IPS-NIHi11 (cell line): ENCODE data around the gene TRIM66.
A peak's percentile ranks its signal among the peaks of the same experiment; 100 is the strongest.

ENCODE experiments used
- DNase-seq: peaks from one replicate; pipeline ENCODE4 v3.0.0; 2012; ENCODE audit warnings: mixed read lengths, low spot score

Gene TRIM66, protein sequence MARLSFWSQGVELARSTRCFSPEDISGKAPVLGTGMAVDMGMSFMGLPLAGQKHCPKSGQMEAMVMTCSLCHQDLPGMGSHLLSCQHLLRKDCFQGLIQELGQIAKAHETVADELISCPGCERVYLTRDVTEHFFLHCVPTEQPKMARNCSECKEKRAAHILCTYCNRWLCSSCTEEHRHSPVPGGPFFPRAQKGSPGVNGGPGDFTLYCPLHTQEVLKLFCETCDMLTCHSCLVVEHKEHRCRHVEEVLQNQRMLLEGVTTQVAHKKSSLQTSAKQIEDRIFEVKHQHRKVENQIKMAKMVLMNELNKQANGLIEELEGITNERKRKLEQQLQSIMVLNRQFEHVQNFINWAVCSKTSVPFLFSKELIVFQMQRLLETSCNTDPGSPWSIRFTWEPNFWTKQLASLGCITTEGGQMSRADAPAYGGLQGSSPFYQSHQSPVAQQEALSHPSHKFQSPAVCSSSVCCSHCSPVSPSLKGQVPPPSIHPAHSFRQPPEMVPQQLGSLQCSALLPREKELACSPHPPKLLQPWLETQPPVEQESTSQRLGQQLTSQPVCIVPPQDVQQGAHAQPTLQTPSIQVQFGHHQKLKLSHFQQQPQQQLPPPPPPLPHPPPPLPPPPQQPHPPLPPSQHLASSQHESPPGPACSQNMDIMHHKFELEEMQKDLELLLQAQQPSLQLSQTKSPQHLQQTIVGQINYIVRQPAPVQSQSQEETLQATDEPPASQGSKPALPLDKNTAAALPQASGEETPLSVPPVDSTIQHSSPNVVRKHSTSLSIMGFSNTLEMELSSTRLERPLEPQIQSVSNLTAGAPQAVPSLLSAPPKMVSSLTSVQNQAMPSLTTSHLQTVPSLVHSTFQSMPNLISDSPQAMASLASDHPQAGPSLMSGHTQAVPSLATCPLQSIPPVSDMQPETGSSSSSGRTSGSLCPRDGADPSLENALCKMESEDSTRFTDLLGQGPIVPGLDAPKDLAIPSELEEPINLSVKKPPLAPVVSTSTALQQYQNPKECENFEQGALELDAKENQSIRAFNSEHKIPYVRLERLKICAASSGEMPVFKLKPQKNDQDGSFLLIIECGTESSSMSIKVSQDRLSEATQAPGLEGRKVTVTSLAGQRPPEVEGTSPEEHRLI (N-terminal part only)

GRCh38 chr11:8682303-8683114 is at the start of gene TRIM66, which contains the start of gene RPL27A:
Gene TRIM66 (minus strand): TSS chr11:8682665. CDS start chr11:8672274, 10,391 bp downstream.
Gene RPL27A (plus strand): TSS chr11:8682792. CDS start chr11:8682814, 22 bp downstream.
- peak; percentile 87 for DNase-seq

DNA sequence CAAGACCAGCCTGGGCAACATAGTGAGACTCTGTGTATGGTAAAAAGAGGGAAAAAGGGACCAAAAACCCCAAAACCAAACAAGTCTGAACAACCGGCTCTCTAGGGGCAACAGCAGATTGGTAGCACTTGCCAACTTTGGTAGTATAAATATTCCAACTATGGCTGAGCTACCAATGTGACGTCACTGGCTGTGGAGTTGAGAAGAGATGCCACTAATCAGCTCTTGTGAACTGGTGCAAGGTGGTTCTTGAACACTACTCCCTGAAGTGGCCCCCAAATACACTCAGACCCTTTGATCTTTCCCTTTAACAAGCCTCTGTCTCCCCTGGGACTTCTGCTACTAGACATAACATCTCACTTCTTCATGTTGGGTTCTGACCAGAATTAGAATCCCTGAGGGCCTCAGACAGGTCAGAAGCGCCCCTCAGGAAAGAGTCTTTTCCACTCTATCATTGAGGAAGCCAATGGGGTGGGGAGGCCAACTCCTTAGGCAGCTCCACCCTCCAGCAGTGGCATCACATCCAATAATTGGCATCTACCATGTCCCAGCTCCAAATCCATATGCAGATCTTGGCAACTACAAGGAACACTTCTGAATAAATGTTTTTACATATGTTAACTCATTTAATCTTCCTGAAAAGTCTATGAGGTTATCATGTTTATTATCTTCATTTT is 49.3 kb upstream of the TRIM66 start:
- no peak for DNase-seq

GRCh38 chr11:8730697-8731020 is 48.2 kb upstream of the TRIM66 start:
- no peak for DNase-seq

DNA sequence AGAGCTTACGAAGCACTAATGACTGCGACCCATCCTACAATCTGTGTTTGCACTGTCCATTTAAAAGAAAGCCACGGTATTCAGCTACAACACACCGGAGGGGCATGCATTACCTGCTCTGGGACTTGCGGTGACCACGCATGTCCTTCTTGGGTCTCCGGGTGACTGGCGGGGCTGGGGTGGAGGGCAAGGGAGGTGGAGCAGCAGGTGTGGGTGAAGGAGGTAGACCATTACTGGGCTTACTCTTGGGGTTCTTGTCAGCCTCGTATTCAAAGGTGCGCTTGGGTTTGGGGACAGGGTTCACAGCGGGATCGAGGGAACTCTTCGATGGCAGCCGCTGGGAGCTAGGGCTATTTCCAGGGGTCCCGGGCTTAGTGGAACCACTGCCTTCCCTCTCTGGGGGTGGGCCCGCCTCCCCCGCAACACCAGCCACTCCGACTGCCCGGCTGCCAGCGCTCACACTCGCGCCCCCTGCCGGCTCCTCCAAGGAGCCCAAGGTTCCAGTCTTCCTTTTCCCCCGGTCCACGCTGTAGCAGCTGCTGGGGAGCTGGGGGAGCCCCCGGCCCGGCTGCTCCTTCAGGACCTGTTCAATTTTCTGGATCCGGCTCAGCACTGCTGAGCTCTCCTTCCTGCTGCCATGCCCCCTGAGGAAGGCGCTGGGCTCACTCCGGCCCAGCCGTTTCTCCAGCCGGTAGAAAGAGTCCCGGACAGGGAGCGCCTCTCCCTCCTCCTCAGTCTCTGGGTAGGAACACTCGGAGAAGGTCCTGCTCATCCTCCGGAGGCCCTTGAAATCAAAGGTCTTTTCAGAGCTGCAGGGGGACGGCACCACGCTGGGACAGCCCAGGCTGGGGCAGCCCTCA is 47.6 kb upstream of the TRIM66 start:
- DNase-seq: no peak

- no peak for DNase-seq
These were observed 46.6 kb upstream of the TRIM66 start for GRCh38 chr11:8729067-8729466.

GRCh38 chr11:8728563-8728962 is 46.1 kb upstream of the TRIM66 start:
- no peak for DNase-seq

- DNase-seq: no peak
These were observed 43.9 kb upstream of the TRIM66 start for GRCh38 chr11:8726395-8726794.

DNA sequence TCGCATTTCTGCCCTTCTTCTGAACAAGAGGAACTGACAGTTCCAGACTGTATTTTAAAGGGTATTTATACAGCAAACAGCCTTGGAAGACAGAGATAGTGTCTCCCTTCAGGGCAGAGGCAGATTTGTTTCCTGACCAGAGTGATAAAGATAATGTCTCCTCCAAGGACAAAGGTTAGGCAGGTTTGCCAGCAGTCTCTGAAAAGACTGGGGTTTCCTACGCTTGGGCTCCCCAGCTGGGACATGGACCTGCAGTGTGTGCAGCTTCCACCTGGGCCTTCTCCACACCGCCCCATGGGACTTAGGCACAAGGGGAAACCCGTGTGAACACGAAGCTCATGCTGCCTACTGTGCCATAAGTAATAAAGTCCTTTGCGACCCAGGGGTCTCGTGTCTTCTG is 42.2 kb upstream of the TRIM66 start:
- DNase-seq: no peak

DNA sequence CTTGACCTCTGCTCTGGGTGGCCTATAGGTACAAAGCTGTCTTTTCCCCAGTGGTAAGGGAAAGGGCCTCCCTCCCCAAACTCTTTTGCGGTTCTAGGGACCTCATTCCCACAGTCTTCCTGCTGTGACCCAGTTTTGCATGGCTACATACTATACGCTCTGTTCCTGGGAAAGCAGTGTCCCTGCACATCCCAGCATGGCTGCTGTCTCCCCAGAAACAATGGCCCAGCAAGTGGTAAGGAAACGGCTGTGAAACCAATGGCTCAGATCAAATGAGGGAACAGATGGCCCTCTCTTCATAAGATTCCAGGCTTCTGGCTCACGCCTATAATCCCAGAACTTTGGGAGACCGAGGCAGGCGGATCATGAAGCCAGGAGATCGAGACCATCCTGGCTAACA is 41.2 kb upstream of the TRIM66 start:
- DNase-seq: no peak

DNA sequence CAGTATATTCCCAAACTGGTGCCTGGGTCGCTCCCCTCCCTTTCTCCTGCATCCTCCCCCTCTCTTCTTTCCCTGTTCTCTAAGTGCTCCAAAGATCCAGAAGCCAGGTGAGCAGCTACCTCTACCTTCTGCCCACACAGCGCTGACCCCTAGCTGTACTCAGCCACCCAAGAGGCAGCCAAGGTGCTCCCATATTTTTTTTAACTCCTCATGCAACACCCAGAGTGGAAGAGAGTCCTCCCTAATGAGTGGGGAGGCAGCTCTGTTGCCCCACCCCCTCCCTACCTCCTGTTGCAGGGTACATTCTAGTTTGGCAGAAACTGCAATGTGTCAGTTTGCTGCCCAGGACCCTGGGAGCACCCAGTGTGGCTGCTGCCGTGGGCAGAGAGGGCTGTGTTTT is 40.3 kb upstream of the TRIM66 start:
- DNase-seq: no peak

DNA sequence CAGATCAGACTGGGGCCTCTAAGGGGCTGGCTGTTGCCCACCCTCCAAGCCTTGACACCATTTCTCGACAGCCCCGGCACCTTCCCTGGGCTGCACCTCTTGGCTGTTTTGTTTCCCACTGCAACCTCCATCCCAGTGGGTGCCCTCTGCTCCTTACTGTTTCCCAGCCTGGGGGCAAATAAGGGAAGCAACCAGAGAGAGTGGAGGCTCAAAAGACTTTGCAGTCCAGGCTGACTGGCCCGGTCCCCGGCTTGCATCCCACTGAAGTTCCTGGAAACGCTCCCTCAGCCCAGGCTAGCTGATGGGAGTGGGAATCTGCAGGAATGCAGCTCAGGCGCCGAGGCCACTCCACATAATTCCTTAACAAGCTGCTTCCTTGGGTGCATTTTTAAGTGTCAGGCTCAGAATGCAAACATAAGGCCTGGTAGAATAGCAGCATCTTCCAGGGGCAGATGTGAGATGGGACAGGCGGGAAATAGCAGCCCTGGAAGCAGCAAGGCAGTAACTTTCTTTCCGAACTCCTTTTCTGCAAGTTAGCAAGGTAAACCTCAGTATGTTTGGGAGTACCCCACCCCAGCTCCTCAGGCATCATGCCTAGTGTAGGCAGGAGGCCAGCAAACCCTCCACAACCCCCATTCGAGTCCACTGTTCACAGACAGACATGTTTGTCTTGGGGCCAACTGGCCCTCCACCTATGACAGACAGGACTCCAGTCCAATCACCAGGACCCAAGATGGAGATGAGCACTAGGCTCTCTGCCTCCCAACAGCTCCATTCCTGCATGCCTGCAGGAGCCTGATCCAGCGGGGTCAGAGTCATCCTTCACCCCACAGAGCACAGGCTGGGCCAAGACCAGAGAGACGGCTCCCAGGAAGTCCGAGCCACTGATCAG is 39.4 kb upstream of the TRIM66 start:
- DNase-seq: no peak

DNA sequence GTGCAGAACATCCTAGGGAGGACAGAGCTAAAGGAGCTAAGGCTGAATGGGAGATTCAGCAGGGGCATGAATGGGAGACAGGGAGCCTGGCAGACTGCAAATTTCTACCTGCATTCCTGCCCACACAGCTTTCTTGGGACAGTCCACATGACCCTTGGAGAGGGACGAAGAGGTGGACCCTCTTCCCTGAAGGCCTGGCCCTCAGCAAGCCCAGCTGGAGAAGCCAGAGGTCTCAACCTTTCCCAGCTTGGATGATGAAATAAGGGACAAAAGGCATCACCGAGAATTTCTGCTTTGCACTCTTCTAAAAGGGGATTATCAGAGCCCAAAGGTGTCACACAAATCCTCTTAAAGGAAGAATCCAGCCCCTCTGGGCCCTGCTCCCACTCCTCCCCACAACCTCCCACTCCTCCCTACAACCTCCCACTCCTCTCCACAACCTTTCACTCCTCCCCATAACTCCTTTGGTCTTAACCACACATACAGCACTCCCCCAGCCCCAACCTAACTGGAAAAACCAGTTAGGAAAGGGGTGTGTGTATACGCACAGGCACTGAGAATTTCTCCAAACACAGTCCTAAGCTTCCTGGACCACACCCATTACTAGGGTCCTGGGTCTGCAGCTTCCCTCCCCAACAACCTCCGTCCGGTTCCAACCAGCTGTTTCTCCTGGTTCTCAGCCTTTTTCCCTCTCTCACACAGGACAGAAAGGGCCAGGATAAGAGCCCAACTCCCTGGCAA is 38.6 kb upstream of the TRIM66 start:
- DNase-seq: peak; percentile 53

DNA sequence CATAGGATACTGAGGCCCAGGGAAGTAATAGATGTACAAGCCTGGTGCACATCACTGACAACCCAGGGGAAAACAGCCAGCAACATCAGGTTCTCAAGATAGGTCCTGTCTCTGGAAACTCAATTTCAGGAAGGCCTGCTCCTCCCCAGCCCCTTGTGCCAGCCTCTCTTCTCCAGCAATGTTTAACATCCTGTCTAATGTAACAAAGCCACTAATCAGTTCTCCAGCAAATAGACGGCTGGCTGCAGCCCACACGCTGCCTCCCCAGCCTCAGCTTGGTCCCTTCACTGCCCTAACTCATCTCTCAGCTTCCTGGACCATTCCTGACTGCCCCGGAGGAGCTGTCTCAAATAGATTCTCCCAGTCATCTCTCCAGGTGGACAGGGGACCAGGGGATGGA is 37.9 kb upstream of the TRIM66 start:
- no peak for DNase-seq

DNA sequence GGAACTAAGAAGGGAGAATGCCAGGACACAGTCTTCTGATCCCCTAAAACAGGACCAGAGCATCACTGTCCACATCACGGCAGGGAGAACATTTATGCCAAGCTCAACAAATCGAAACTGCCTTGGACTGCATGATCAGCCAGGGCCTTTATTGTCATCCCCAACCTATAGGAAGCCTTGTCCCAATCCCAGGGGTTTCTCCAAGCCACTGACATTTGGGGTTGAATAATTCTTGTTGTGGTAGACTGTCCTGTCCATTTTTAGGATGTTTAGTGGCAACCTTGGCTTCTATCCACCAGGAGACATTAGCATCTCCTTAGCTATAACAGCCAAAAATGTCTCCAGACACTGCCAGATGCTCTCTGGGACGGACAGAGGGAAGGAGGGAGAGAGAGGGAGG is 37.3 kb upstream of the TRIM66 start:
- DNase-seq: no peak

- DNase-seq: no peak
These were observed 36.8 kb upstream of the TRIM66 start for GRCh38 chr11:8719211-8719649.

DNA sequence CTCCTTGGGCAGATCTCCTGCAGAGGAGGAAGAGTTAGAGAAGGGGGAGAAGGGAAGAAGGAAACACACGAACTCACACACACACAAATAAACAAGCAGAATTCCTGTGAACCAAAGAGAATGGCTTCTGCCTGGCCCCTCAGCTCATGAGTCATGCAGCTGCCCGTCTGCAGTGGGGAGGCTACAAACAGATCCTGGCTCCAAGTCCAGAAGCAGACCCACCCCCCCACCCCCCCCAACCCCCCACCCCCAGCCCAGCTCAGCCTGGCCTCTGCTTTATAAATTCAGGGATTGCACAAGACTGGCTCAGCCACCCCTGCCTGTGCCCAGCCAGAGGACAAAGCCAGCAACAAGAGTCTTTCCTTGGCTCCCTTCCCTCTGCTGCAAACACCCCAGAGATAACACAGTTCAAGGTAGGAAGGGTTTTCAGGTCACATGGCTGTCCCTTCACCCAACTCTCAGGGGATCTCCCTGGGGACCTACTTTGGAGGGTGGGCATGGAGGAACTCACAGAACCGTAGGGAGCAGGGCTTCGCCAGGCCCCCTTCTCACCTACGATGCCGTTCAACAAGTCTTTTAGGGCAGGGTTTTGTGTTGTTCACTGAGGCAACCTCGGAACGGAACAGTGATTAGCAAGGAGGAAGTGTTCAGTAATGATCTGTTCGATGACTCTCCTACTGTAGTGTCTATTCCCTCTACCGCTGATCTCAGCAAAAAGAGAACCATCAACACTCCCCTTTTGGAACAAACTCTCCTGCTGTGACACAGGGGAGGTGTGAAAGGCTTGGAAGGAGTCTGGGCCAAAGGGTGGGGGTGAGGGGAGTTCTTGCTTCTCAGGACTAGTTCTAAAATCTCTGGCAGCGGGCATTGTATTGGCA is 35.6 kb upstream of the TRIM66 start:
- no peak for DNase-seq

DNA sequence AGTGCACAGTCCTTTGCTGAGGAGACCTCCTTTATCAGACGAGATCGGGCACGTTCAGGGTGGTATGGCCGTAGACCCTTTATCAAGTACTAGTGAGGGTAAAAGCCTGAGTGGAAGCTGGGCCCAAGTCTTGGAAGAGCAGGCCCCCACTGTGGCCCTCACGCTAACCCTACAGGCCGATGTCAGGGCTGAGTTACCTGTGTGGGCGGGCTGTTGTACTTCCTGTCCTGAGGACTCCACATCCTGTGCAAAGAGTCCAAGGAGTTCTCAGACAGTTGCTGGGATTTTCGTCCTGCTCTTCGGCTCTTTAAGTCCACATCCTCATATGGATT is 35.0 kb upstream of the TRIM66 start:
- DNase-seq: no peak

DNA sequence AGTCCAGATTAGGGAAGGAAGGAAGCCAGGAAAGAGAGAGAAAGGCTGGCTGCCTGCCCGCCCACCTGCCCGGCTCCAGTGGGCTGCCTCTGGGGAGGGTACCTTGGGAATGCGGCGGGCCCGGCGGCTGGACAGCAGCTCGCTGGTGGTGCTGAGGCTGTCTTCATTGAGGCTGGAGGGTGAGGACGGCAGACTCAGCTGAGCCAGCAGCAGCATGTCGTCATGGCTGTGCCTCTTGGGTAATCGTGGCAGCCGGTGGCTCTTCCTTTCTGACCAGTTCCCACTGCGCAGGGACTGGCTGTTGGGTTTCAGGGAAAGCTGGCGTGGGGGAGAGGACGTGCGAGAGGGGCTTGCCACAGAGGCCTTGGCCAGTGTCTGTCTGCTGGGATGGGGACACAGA is 33.0 kb upstream of the TRIM66 start:
- no peak for DNase-seq
